ENCODE results near the gene SPAAR.

SPAAR gene

GRCh38 chr9:35915681-35916294, 6.5 kb downstream of the SPAAR start:
- TF ChIP-seq POLR2AphosphoS5 (IDR thresholded peaks at IDR 0.05; ENCODE audit: low read depth, low read length) (no peak), FOXP2 (optimal IDR thresholded peaks at IDR 0.05; ENCODE audit: borderline replicate concordance, extremely low read depth, extremely low read length, insufficient read depth) (no peak), REST (IDR thresholded peaks at IDR 0.05; ENCODE audit: insufficient read depth in 1 of 2, low read depth in 2 of 2, low read length in 2 of 2) (no peak), TAF1 (IDR thresholded peaks at IDR 0.05; ENCODE audit: borderline replicate concordance, insufficient read depth, low read length) (no peak), SIN3A (IDR thresholded peaks at IDR 0.05; ENCODE audit: borderline replicate concordance, insufficient read depth, low read length) (no peak)

- no peak for TF ChIP-seq FOXP2 (optimal IDR thresholded peaks at IDR 0.05; ENCODE audit: borderline replicate concordance, extremely low read depth, extremely low read length, insufficient read depth)
- TF ChIP-seq SIN3A (IDR thresholded peaks at IDR 0.05; ENCODE audit: borderline replicate concordance, insufficient read depth, low read length), result no peak
Measured at GRCh38 chr9:35917261-35917660, 8.0 kb downstream of the SPAAR start.

GRCh38 chr9:35918780-35919179, 9.5 kb downstream of the SPAAR start:
- TF ChIP-seq REST (IDR thresholded peaks at IDR 0.05; ENCODE audit: insufficient read depth in 1 of 2, low read depth in 2 of 2, low read length in 2 of 2), result no peak
- no peak for TF ChIP-seq SIN3A (IDR thresholded peaks at IDR 0.05; ENCODE audit: borderline replicate concordance, insufficient read depth, low read length)
- TF ChIP-seq FOXP2 (optimal IDR thresholded peaks at IDR 0.05; ENCODE audit: borderline replicate concordance, extremely low read depth, extremely low read length, insufficient read depth), result no peak
- TF ChIP-seq TAF1 (IDR thresholded peaks at IDR 0.05; ENCODE audit: borderline replicate concordance, insufficient read depth, low read length), result no peak
- TF ChIP-seq POLR2AphosphoS5 (IDR thresholded peaks at IDR 0.05; ENCODE audit: low read depth, low read length), result no peak

- no peak for TF ChIP-seq TAF1 (IDR thresholded peaks at IDR 0.05; ENCODE audit: borderline replicate concordance, insufficient read depth, low read length)
- TF ChIP-seq POLR2AphosphoS5 (IDR thresholded peaks at IDR 0.05; ENCODE audit: low read depth, low read length), result no peak
- TF ChIP-seq FOXP2 (optimal IDR thresholded peaks at IDR 0.05; ENCODE audit: borderline replicate concordance, extremely low read depth, extremely low read length, insufficient read depth), result no peak
- no peak for TF ChIP-seq REST (IDR thresholded peaks at IDR 0.05; ENCODE audit: insufficient read depth in 1 of 2, low read depth in 2 of 2, low read length in 2 of 2)
- TF ChIP-seq SIN3A (IDR thresholded peaks at IDR 0.05; ENCODE audit: borderline replicate concordance, insufficient read depth, low read length), result no peak
Measured at GRCh38 chr9:35919212-35920008, 10.1 kb downstream of the SPAAR start.

GRCh38 chr9:35920051-35920620, 10.8 kb downstream of the SPAAR start:
- TF ChIP-seq POLR2AphosphoS5 (IDR thresholded peaks at IDR 0.05; ENCODE audit: low read depth, low read length) (no peak), SIN3A (IDR thresholded peaks at IDR 0.05; ENCODE audit: borderline replicate concordance, insufficient read depth, low read length) (no peak), FOXP2 (optimal IDR thresholded peaks at IDR 0.05; ENCODE audit: borderline replicate concordance, extremely low read depth, extremely low read length, insufficient read depth) (no peak), REST (IDR thresholded peaks at IDR 0.05; ENCODE audit: insufficient read depth in 1 of 2, low read depth in 2 of 2, low read length in 2 of 2) (no peak), TAF1 (IDR thresholded peaks at IDR 0.05; ENCODE audit: borderline replicate concordance, insufficient read depth, low read length) (no peak)
